ENCODE results near the gene RAD18.

GRCh38 chr3:8972639-8973038, 9.4 kb upstream of the RAD18 start:
- TF ChIP-seq CTCF (IDR thresholded peaks at IDR 0.05) (no peak), POLR2AphosphoS5 (IDR thresholded peaks at IDR 0.05) (no peak), POLR2A (IDR thresholded peaks at IDR 0.05) (no peak)
